Endodermal cell (in vitro differentiated cells): ENCODE data around the gene IL10. TPM values are rescaled to one million over a fixed set of nuclear protein-coding genes. Genes with fewer than 3 reads are reported as not detected.

Experiments
- DNase-seq: peaks from one replicate; pipeline ENCODE4 v3.0.0-alpha.2; 2017
- H3K27ac ChIP-seq: 2 replicates; pipeline ENCODE4 v1.5.1; 2013; ENCODE audit warnings: mild to moderate bottlenecking, low read depth, low read length, moderate library complexity
- H3K27me3 ChIP-seq: 2 replicates; pipeline ENCODE4 v1.6.1; 2013; ENCODE audit warnings: mild to moderate bottlenecking, low read length, moderate library complexity; ENCODE audit not compliant: insufficient read depth, control insufficient read depth, poor library complexity, severe bottlenecking
- H3K36me3 ChIP-seq: 2 replicates; pipeline ENCODE4 v1.7.0; 2013; ENCODE audit warnings: mild to moderate bottlenecking, low read length, moderate library complexity; ENCODE audit not compliant: control insufficient read depth, insufficient read depth
- H3K4me1 ChIP-seq: one replicate; pipeline ENCODE4 v1.7.0; 2013; ENCODE audit warnings: low read length; ENCODE audit not compliant: control insufficient read depth, insufficient read depth
- H3K4me3 ChIP-seq: 2 replicates; pipeline ENCODE4 v1.5.1; 2013; ENCODE audit warnings: mild to moderate bottlenecking, low read length, moderate library complexity
- H3K9ac ChIP-seq: 2 replicates; pipeline ENCODE4 v1.6.1; 2013; ENCODE audit warnings: mild to moderate bottlenecking, low read length, moderate library complexity; ENCODE audit not compliant: poor library complexity, severe bottlenecking; ENCODE audit errors: extremely low read depth
- H3K9me3 ChIP-seq: 2 replicates; pipeline ENCODE4 v1.6.1; 2013; ENCODE audit warnings: mild to moderate bottlenecking, low read length, moderate library complexity; ENCODE audit not compliant: control insufficient read depth
- H3K27ac Mint-ChIP-seq: 2 replicates; pipeline ENCODE4 v1.8.0; 2020; ENCODE audit warnings: mixed read lengths
- H3K27me3 Mint-ChIP-seq: 2 replicates; pipeline ENCODE4 v1.8.0; 2021; ENCODE audit warnings: mild to moderate bottlenecking, mixed read lengths; ENCODE audit not compliant: insufficient read depth
- H3K36me3 Mint-ChIP-seq: 2 replicates; pipeline ENCODE4 v1.8.0; 2020; ENCODE audit warnings: low read depth, mixed read lengths
- H3K4me1 Mint-ChIP-seq: 2 replicates; pipeline ENCODE4 v1.8.0; 2020; ENCODE audit warnings: mixed read lengths
- H3K4me3 Mint-ChIP-seq: 2 replicates; pipeline ENCODE4 v1.8.0; 2020; ENCODE audit warnings: mild to moderate bottlenecking, moderate library complexity, mixed read lengths
- H3K9me3 Mint-ChIP-seq: 2 replicates; pipeline ENCODE4 v1.8.0; 2020; ENCODE audit warnings: mild to moderate bottlenecking, mixed read lengths
- CTCF ChIP-seq: fragments of 200-600 bp; sonication (generic); conservative IDR thresholded peaks from 2 replicates; pipeline ENCODE4 v1.5.0; 2021; ENCODE audit warnings: antibody characterized with exemption, mild to moderate bottlenecking
- WGBS, 2 experiments: methylation state at CpG; one replicate each; pipeline versions ENCODE4 v1.1.5 to v1.1.7; 2013; ENCODE audit warnings: missing lambda C conversion rate in 2 of 2, mixed read lengths in 1 of 2; ENCODE audit not compliant: insufficient coverage in 1 of 2, insufficient read length in 1 of 2; 5-methylcytosine and 5-hydroxymethylcytosine counted together
- total RNA-seq, 2 donors: library from RNA; stranded (reverse); fragmentation: NEBNext Ultra II Directional in 1 of 2; extraction: Animal tissue kit (Norgen Biotek cat#: 25700) in 1 of 2; gene quantifications; 2 replicates in 1 of 2; 3 replicates in 1 of 2; pipeline ENCODE4 v1.2.1, GENCODE V29; 2021

IL10 gene
- total RNA-seq, 2 donors from 2014 or later, result not detected

- no peak overlapping the region for H3K27ac Mint-ChIP-seq
- no peaks in the 10 kb centered on the region for H3K9me3 Mint-ChIP-seq
- Histone ChIP-seq H3K9me3 (no peaks in the 10 kb centered on the region), H3K27ac (no peak overlapping the region), H3K4me1 (no peaks in the 10 kb centered on the region), H3K4me3 (no peak overlapping the region), H3K27me3 (peaks cover 12% of the 10 kb centered on the region), H3K9ac (no peak overlapping the region), H3K36me3 (no peaks in the 10 kb centered on the region)
- whole genome bisulfite sequencing, 2 experiments, result 31 to 44% methylated on average over 4 to 5 of the region's 5 CpGs
- H3K4me1 Mint-ChIP-seq, result peaks cover 3% of the 10 kb centered on the region
- DNase-seq, result no peak
- no peak overlapping the region for H3K4me3 Mint-ChIP-seq
- no peaks in the 10 kb centered on the region for H3K27me3 Mint-ChIP-seq
- H3K36me3 Mint-ChIP-seq, result no peaks in the 10 kb centered on the region
- TF ChIP-seq CTCF, result no peak
Measured at GRCh38 chr1:206751891-206752290, 20.4 kb downstream of the IL10 start.

- H3K36me3 Mint-ChIP-seq, result no peaks in the 10 kb centered on the region
- Histone ChIP-seq H3K27me3 (peaks cover 5% of the 10 kb centered on the region), H3K9ac (no peak overlapping the region), H3K4me3 (no peak overlapping the region), H3K36me3 (no peaks in the 10 kb centered on the region), H3K27ac (no peak overlapping the region), H3K4me1 (no peaks in the 10 kb centered on the region), H3K9me3 (no peaks in the 10 kb centered on the region)
- 87 to 100% methylated on average over 2 to 3 of the region's 3 CpGs for WGBS, 2 experiments
- no peaks in the 10 kb centered on the region for H3K27me3 Mint-ChIP-seq
- no peak for DNase-seq
- TF ChIP-seq CTCF, result no peak
- no peak overlapping the region for H3K27ac Mint-ChIP-seq
- H3K4me3 Mint-ChIP-seq, result no peak overlapping the region
- H3K4me1 Mint-ChIP-seq, result peaks cover 3% of the 10 kb centered on the region
- H3K9me3 Mint-ChIP-seq, result no peaks in the 10 kb centered on the region
Measured at GRCh38 chr1:206748348-206749030, 23.8 kb downstream of the IL10 start.

DNA sequence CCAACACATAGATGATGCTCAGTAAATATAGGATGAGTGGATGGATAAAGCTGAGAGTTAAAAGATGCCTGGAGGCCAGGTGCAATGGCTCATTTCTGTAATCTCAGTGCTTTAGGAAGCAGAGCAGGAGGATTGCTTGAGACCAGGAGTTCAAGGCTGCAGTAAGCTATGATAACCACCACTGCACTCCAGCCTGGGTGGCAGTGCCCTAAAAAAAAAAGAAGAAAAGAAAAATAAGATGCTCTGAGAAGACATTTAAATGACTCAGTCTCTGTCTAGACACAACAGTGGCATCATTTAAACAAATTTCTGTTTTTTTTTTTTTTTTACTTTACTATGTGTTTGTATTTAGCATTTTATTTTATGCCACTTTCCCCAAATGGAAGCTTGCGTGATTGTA, 27.0 kb downstream of the IL10 start:
- Histone ChIP-seq H3K27ac (no peak overlapping the region), H3K9ac (no peak overlapping the region), H3K36me3 (no peaks in the 10 kb centered on the region), H3K4me1 (no peaks in the 10 kb centered on the region), H3K27me3 (no peaks in the 10 kb centered on the region), H3K4me3 (no peak overlapping the region), H3K9me3 (no peaks in the 10 kb centered on the region)
- peaks cover 3% of the 10 kb centered on the region for H3K4me1 Mint-ChIP-seq
- no peaks in the 10 kb centered on the region for H3K36me3 Mint-ChIP-seq
- H3K27me3 Mint-ChIP-seq, result no peaks in the 10 kb centered on the region
- DNase-seq, result no peak
- 100% methylated on average over 1 of the region's 1 CpG for WGBS, 2 experiments
- TF ChIP-seq CTCF, result no peak
- no peak overlapping the region for H3K27ac Mint-ChIP-seq
- no peaks in the 10 kb centered on the region for H3K9me3 Mint-ChIP-seq
- no peak overlapping the region for H3K4me3 Mint-ChIP-seq
